GM10248 (cell line): ENCODE results near the gene CXCL14.

Experiments
- CTCF ChIA-PET: fragments of 300-600 bp; sonication (Branson Sonifier 250); formaldehyde crosslinking; extraction: SDS; loops from one replicate; lab custom pipeline; 2021; ENCODE audit warnings: antibody characterized with exemption; lab: Yijun Ruan, JAX
- POLR2A ChIA-PET: fragments of 350-650 bp; sonication (Branson Sonifier 250); formaldehyde crosslinking; extraction: SDS; loops from one replicate; lab custom pipeline; 2020; ENCODE audit warnings: antibody characterized with exemption; lab: Yijun Ruan, JAX
- DNase-seq: peaks from one replicate; pipeline ENCODE4 v3.0.0; 2012; ENCODE audit errors: extremely low spot score
- TF ChIP-seq, protein P1 (sequence below): IDR thresholded peaks from 2 replicates; pipeline ENCODE4 v1.5.1; 2012; ENCODE audit warnings: mild to moderate bottlenecking, low read depth; ENCODE audit errors: extremely low read depth, missing control alignments, control extremely low read depth

Gene CXCL14

GRCh38 chr5:135571902-135572301 lies 6.9 kb downstream of the CXCL14 start:
- DNase-seq, result no peak
- ChIA-PET CTCF (interaction anchor here (3.1 to 29.6 kb wide), 2 partner anchors 20 to 106 kb away, joined by 14 to 914 read pairs; partner anchors contain the start of gene TIFAB), POLR2A (no interaction called here)
- TF ChIP-seq, protein P1, sequence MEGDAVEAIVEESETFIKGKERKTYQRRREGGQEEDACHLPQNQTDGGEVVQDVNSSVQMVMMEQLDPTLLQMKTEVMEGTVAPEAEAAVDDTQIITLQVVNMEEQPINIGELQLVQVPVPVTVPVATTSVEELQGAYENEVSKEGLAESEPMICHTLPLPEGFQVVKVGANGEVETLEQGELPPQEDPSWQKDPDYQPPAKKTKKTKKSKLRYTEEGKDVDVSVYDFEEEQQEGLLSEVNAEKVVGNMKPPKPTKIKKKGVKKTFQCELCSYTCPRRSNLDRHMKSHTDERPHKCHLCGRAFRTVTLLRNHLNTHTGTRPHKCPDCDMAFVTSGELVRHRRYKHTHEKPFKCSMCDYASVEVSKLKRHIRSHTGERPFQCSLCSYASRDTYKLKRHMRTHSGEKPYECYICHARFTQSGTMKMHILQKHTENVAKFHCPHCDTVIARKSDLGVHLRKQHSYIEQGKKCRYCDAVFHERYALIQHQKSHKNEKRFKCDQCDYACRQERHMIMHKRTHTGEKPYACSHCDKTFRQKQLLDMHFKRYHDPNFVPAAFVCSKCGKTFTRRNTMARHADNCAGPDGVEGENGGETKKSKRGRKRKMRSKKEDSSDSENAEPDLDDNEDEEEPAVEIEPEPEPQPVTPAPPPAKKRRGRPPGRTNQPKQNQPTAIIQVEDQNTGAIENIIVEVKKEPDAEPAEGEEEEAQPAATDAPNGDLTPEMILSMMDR, result no peak

GRCh38 chr5:135571066-135571609 lies 7.7 kb downstream of the CXCL14 start:
- POLR2A ChIA-PET, result no interaction called here
- DNase-seq, result no peak
- TF ChIP-seq, protein P1, result no peak
- CTCF ChIA-PET, result interaction anchor here (2.0 to 29.6 kb wide), 3 partner anchors 10 to 105 kb away, joined by 6 to 914 read pairs (median 11); partner anchors contain the start of gene TIFAB

- TF ChIP-seq, protein P1, result no peak
- POLR2A ChIA-PET, result no interaction called here
- CTCF ChIA-PET, result interaction anchor here (2.0 to 29.6 kb wide), 4 partner anchors 11 to 104 kb away, joined by 6 to 914 read pairs (median 16); partner anchors contain the start of gene TIFAB
- no peak for DNase-seq
Measured at GRCh38 chr5:135570453-135570764, 8.4 kb downstream of the CXCL14 start.

- TF ChIP-seq, protein P1, result peak; percentile 26
- POLR2A ChIA-PET, result no interaction called here
- CTCF ChIA-PET, result interaction anchor here (1.3 to 29.6 kb wide), 5 partner anchors 10 to 261 kb away, joined by 3 to 914 read pairs (median 11); partner anchors contain the start of gene TIFAB
- no peak for DNase-seq
Measured at GRCh38 chr5:135569755-135570452, 8.9 kb downstream of the CXCL14 start.

DNA sequence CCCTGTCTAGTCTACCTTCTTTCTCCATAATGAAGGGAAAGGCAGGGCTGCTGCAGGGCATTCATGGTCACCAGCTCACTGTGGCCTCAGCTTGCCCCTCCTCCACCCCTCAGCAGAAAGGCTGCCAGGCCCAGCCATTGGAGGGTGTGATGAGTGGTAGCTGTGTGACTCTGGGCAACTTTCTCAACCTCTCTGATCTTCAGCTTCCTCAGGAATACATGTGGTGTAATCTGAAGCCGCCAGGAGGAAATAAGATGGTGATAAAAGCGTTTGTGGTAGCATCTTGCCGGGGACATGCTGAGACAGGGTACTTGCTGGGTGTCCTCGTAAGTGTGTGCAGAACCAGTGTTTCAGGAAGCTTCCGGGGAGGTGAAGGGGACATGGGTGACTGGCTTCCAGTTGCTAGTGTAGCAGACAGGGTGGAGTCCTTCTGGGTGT lies 9.8 kb downstream of the CXCL14 start:
- POLR2A ChIA-PET, result no interaction called here

GRCh38 chr5:135568246-135568645 lies 10.5 kb downstream of the CXCL14 start:
- no peak for DNase-seq
- CTCF ChIA-PET, result interaction anchor here (2.7 to 29.6 kb wide), 3 partner anchors 9 to 102 kb away, joined by 22 to 914 read pairs (median 189); partner anchors contain the start of gene TIFAB
- POLR2A ChIA-PET, result no interaction called here
- TF ChIP-seq, protein P1, result no peak

More for the DNA sequence above, 9.8 kb downstream of the CXCL14 start:
- no peak for DNase-seq
- TF ChIP-seq, protein P1, result no peak
- CTCF ChIA-PET, result interaction anchor here (1.3 to 29.6 kb wide), 4 partner anchors 9 to 262 kb away, joined by 3 to 914 read pairs (median 16); partner anchors contain the start of gene TIFAB
